KMS-11 (cell line): Measurements from ENCODE around the gene RPEL1.

Experiments used
- H2AFZ ChIP-seq: fragments of 200-600 bp; sonication (generic); 2 replicates; pipeline ENCODE4 v1.6.1; 2016; ENCODE audit warnings: antibody characterized with exemption, mixed run types, low read depth
- H3K27ac ChIP-seq: fragments of 200-600 bp; sonication (generic); 2 replicates; pipeline ENCODE4 v1.6.1; 2016; ENCODE audit warnings: mild to moderate bottlenecking, mixed run types
- H3K27me3 ChIP-seq: fragments of 200-600 bp; sonication (generic); 2 replicates; pipeline ENCODE4 v1.6.1; 2017; ENCODE audit warnings: mild to moderate bottlenecking, low read depth, mixed run types, moderate library complexity; ENCODE audit not compliant: insufficient read depth
- H3K36me3 ChIP-seq: fragments of 200-600 bp; sonication (generic); 2 replicates; pipeline ENCODE4 v1.6.1; 2017; ENCODE audit warnings: mild to moderate bottlenecking, mixed run types; ENCODE audit not compliant: insufficient read depth
- H3K4me1 ChIP-seq: fragments of 200-600 bp; sonication (generic); 2 replicates; pipeline ENCODE4 v1.6.1; 2016; ENCODE audit warnings: mild to moderate bottlenecking, low read depth, mixed run types; ENCODE audit not compliant: poor library complexity, severe bottlenecking
- H3K4me2 ChIP-seq: fragments of 200-600 bp; sonication (generic); 2 replicates; pipeline ENCODE4 v1.7.0; 2016; ENCODE audit warnings: mild to moderate bottlenecking, mixed run types
- H3K4me3 ChIP-seq: fragments of 200-600 bp; sonication (generic); IDR thresholded peaks from 2 replicates; pipeline ENCODE4 v1.6.1; 2017; ENCODE audit warnings: low read depth, low read length, mixed read lengths; ENCODE audit not compliant: insufficient read depth
- H3K79me2 ChIP-seq: fragments of 200-600 bp; sonication (generic); 2 replicates; pipeline ENCODE4 v1.6.1; 2016; ENCODE audit warnings: low read depth, mixed run types; ENCODE audit not compliant: insufficient read depth
- H3K9ac ChIP-seq: fragments of 200-600 bp; sonication (generic); 2 replicates; pipeline ENCODE4 v1.6.1; 2016; ENCODE audit warnings: mild to moderate bottlenecking, mixed run types
- H4K20me1 ChIP-seq: fragments of 200-600 bp; sonication (generic); 2 replicates; pipeline ENCODE4 v1.6.1; 2016; ENCODE audit warnings: mild to moderate bottlenecking, mixed run types; ENCODE audit not compliant: insufficient read depth
- TF ChIP-seq, protein P1 (sequence below): fragments of 200-600 bp; sonication (generic); conservative IDR thresholded peaks from 2 replicates; pipeline ENCODE4 v1.6.1; 2017; ENCODE audit warnings: low read depth, mild to moderate bottlenecking, antibody characterized with exemption, low read length, moderate library complexity, mixed read lengths

Gene RPEL1

GRCh38 chr10:103244666-103245271 is 918 bp upstream of the RPEL1 start:
- TF ChIP-seq, protein P1, sequence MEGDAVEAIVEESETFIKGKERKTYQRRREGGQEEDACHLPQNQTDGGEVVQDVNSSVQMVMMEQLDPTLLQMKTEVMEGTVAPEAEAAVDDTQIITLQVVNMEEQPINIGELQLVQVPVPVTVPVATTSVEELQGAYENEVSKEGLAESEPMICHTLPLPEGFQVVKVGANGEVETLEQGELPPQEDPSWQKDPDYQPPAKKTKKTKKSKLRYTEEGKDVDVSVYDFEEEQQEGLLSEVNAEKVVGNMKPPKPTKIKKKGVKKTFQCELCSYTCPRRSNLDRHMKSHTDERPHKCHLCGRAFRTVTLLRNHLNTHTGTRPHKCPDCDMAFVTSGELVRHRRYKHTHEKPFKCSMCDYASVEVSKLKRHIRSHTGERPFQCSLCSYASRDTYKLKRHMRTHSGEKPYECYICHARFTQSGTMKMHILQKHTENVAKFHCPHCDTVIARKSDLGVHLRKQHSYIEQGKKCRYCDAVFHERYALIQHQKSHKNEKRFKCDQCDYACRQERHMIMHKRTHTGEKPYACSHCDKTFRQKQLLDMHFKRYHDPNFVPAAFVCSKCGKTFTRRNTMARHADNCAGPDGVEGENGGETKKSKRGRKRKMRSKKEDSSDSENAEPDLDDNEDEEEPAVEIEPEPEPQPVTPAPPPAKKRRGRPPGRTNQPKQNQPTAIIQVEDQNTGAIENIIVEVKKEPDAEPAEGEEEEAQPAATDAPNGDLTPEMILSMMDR: peak; percentile 90
- Histone ChIP-seq H3K27ac (no peak overlapping the region), H2AFZ (no peak overlapping the region), H3K4me1 (peaks cover 4% of the 10 kb centered on the region), H3K36me3 (no peaks in the 10 kb centered on the region), H3K4me3 (no peak overlapping the region), H3K9ac (no peak overlapping the region), H3K4me2 (no peak overlapping the region), H3K27me3 (no peaks in the 10 kb centered on the region), H4K20me1 (no peaks in the 10 kb centered on the region), H3K79me2 (no peaks in the 10 kb centered on the region)

DNA sequence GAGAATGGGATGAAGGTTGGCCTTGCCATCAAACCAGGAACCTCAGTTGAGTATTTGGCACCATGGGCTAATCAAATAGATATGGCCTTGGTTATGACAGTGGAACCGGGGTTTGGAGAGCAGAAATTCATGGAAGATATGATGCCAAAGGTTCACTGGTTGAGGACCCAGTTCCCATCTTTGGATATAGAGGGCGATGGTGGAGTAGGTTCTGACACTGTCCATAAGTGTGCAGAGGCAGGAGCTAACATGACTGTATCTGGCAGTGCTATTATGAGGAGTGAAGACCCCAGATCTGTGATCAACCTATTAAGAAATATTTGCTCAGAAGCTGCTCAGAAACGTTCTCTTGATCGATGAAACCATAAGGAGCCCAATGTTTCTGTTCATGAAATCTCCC is 637 bp downstream of the RPEL1 start:
- Histone ChIP-seq H3K36me3 (no peaks in the 10 kb centered on the region), H3K27me3 (no peaks in the 10 kb centered on the region), H4K20me1 (no peaks in the 10 kb centered on the region), H3K4me3 (no peak overlapping the region), H2AFZ (no peak overlapping the region), H3K27ac (no peak overlapping the region), H3K4me2 (no peak overlapping the region), H3K4me1 (peaks cover 4% of the 10 kb centered on the region), H3K9ac (no peak overlapping the region), H3K79me2 (no peaks in the 10 kb centered on the region)
- TF ChIP-seq, protein P1: no peak

DNA sequence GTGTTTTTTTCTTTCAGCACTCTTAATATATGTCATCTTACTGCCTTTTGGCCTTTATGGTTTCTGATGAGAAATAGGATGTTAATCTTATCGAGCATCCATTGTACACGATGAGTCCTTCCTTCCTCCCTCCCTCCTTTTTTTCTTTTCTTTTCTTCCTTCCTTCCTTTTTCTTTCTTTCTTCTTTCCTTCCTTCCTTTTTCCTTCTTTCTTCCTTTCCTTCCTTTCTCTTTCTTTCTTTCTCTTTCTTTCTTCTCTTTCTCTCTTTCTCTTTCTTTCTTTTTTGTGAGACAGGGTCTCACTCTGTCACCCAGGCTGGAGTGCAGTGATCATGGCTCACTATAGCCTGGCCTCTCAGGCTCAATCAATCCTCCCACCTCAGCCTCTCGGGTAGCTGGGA is 8.4 kb downstream of the RPEL1 start:
- Histone ChIP-seq H3K27ac (no peak overlapping the region), H3K27me3 (no peaks in the 10 kb centered on the region), H4K20me1 (no peaks in the 10 kb centered on the region), H3K79me2 (no peaks in the 10 kb centered on the region), H3K36me3 (no peaks in the 10 kb centered on the region), H3K4me2 (no peak overlapping the region), H3K9ac (no peak overlapping the region), H3K4me3 (no peak overlapping the region), H3K4me1 (no peaks in the 10 kb centered on the region), H2AFZ (no peak overlapping the region)
- TF ChIP-seq, protein P1: no peak

DNA sequence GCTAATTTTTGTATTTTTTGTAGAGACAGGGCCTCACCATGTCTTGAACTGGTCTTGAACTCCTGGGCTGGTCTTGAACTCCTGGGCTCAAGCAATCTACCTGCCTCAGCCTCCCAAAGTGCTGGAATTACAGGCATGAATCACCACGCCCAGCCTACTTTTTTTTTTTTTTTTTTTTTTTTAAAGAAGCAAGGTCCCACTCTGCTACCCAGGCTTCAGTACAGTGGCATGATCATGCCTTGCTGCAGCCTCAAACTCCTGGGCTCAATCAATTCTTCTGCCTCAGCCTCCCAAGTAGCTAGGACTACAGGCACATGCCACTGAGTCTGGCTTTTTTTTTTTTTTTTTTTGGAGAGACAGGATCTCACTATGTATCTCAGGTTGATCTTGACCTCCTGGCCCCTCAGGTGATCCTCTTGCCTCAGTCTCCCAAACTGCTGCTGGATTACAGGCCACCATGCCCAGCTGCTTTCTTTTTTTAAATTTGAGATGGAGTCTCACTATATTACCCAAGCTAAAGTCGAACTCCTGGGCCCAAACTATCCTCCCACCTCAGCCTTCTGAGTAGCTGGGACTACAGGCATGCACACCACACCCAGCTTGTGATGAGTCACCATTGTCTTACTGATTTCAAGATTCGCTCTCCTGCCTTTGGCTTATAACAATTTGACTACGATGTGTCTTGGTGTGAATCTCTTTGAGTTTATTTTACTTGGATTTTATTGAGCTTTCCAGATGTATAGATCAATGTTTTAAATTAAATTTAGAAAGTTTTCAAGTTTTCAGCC is 9.0 kb downstream of the RPEL1 start:
- no peaks in the 10 kb centered on the region for H3K27me3 ChIP-seq
- no peak overlapping the region for H3K4me3 ChIP-seq
- TF ChIP-seq, protein P1: no peak
- H3K4me1 ChIP-seq: no peaks in the 10 kb centered on the region
- no peaks in the 10 kb centered on the region for H4K20me1 ChIP-seq
- H3K4me2 ChIP-seq: no peak overlapping the region
- H3K79me2 ChIP-seq: no peaks in the 10 kb centered on the region
- no peak overlapping the region for H3K27ac ChIP-seq
- H3K36me3 ChIP-seq: no peaks in the 10 kb centered on the region
- no peak overlapping the region for H2AFZ ChIP-seq
- H3K9ac ChIP-seq: no peak overlapping the region
